Measurements from ENCODE around the gene NDE1.
"Not testable (repeated sequence)": the region's sequence is repeated elsewhere in the genome, so short reads cannot be mapped to it uniquely, and the experiment has no call there.

NDE1 gene

DNA sequence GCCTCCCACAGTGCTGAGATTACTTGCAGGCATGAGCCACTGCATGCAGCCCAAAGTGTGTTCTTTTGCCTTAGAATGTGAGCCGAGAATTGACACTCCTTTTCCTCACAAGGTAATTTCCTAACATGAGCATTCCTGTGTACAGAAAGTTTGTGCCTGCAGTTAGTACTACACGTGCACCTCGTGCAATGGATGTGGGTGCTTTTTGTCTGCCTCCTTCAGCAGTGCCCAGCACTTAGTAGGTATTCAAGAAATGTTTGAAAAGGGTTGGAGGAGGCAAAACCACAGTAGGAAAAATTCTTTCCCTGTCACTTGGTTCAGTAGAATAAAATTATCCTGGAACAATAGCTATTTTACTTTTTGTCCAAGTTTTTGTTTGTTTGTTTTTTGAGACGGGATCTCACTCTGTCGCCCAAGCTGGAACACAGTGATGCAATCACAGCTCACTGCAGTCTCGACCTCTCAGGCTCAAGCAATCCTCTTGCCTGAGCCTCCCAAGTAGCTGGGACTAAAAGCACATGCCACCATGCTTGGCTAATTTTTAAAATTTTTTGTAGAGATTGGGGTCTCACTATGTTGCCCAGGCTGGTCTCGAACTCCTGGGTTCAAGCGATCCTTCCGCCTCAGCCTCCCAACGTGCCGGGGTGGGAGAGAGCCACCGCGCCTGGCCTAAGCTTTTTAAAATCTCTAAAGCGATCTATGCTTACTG, 2.4 kb downstream of the NDE1 start:
- no peak for DNase-seq (ENCODE audit: low read depth)

DNA sequence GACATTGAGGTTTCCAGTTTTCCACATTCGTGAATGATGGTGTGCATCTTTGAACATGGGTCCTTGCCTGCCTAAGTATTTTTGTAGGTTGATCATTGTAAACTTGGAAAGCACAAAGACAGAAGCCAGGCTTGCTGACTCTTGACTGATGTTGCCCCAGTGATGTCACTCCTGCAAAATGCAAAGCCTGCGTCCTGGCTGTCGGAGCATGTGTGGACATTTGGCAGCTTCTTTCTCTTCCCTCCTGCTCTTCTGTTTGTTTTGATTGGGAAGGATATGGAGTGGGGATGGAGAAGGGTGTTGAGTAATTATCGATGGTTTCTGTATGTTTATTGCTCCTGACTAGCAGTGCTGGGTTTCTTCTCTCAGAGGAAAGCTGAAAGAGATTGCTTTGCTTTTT, 3.2 kb downstream of the NDE1 start:
- DNase-seq (ENCODE audit: low read depth): no peak

DNA sequence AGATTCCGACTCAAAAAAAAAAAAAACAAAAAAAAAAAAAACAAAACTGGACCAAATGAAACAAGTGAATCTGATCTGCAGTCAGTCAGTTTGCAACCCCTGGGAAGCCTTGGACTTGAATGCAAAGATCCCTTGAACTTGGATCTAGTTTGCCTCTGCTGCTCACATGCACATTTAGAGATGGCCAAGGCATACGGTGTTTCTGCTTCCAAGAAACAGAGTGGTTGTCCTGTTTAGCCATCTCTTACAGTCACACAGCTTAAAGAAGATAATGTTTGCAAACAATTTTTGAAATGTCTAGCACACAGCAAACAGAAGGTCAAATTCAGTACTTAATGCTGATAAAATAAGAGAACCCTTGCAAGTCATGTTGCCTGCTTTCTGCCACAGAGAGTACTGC, 4.5 kb downstream of the NDE1 start:
- no peak for DNase-seq (ENCODE audit: low read depth)

GRCh38 chr16:15655561-15655960, 5.5 kb downstream of the NDE1 start:
- DNase-seq (ENCODE audit: low read depth): not testable (repeated sequence)

DNA sequence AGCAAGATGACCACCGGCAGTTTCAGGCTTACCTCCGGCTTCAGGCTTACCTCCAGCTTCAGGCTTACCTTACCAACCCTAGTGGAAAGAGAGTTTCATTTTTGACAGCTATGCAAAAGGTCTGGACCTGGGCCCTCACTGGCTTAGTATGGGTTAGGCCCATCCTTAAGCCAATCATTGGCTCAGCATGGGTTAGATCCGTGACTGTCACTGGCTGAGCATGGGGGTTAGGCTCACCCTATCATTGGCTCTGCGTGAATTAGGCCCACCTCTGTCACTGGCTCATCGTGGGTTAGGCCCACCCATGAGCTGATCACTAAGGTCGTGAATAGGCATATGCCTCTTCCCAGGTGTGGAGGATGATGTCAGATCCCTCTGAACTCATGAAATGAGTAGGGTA, 8.1 kb downstream of the NDE1 start:
- no peak for DNase-seq (ENCODE audit: low read depth)

DNA sequence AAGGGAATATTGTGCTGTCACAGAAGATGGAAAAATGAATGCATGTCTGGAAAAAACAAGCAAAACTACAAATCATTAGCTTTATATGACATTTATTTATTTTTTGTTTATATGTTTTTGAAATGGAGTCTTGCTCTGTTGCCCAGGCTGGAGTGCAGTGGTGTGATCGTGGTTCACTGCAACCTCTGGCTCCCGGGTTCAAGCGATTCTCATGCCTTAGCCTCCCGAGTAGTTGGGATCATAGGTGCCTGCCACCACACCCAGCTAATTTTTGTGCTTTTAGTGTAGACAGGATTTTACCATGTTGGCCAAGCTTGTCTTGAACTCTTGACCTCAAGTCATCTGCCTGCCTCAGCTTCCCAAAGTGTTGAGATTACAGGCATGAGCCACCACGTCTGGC, 8.5 kb downstream of the NDE1 start:
- DNase-seq (ENCODE audit: low read depth): no peak

DNA sequence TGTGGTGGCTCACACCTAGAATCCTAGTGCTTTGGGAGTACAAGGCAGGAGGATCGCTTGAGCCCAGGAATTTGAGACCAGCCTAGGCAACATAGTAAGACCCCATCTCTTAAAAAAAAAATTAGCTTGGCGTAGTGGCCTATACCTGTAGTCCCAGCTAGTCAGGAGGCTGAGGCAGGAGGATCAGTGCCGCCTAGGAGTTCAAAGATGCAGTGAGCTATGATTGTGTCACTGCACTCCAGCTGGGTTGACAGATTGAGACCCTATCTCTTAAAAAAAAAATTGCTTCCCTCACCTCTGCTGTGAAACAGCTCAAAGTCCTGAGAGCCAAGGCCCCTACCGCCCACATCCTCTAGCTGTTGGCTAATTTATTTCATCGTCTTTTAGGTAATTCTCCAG, 10.2 kb downstream of the NDE1 start:
- no peak for DNase-seq (ENCODE audit: low read depth)

DNA sequence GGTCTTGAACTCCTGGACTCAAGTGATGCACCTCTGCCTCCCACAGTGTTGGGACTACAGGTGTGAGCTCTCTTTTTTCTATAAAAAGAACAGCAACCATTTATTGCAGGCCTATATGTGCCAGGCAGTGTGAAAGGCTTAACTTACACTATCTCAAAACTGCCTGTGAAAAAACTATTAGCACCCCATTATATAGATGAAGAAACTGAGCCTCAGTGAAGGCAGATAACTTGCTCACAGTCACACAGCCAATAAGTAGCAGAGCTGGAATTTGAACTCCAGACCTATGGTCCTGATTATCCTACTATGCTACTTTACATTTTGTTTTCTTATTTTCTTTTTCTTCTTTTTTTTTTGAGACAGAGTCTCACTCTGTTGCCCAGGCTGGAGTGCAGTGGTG, 15.1 kb downstream of the NDE1 start:
- no peak for DNase-seq (ENCODE audit: low read depth)

DNA sequence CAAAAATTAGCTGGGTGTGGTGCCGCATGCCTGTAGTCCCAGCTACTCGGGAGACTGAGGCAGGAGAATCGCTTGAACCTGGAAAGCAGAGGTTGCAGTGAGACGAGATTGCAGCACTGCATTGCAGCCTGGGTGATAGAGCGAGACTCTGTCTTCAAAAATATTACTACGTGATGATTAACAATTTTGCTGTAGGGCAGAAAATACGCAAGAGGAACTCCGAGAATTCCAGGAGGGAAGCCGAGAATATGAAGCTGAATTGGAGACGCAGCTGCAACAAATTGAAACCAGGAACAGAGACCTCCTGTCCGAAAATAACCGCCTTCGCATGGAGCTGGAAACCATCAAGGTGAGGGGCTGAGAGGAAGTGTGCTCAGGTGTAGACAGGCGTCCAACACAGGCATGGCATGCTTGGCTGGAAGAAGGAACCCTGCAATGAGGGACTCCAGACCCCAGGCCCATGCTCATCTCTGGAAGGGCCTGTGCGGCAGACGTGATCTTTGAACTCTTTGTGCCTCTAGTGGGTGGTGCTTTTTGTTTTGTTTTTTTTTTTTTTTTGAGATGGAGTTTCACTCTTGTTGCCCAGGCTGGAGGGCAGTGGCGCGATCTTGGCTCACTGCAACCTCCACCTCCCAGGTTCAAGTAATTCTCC, 17.2 kb downstream of the NDE1 start:
- no peak for DNase-seq (ENCODE audit: low read depth)

GRCh38 chr16:15671530-15672117, 21.6 kb downstream of the NDE1 start:
- DNase-seq (ENCODE audit: low read depth): no peak

DNA sequence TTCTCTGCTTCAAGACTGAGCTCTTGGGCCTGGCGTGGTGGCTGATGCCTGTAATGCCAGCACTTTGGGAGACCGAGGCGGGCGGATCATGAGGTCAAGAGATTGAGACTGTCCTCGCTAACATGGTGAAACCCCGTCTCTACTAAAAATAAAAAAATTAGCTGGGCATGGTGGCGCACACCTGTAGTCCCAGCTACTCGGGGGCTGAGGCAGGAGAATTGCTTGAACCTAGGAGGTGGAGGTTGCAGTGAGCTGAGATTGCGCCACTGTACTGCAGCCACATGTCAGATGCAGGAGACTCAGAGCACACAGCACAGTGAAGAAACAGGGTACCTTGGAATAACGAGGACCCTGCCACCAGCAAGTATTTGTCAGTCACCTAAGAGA, 22.1 kb downstream of the NDE1 start:
- not testable (repeated sequence) for DNase-seq (ENCODE audit: low read depth)

DNA sequence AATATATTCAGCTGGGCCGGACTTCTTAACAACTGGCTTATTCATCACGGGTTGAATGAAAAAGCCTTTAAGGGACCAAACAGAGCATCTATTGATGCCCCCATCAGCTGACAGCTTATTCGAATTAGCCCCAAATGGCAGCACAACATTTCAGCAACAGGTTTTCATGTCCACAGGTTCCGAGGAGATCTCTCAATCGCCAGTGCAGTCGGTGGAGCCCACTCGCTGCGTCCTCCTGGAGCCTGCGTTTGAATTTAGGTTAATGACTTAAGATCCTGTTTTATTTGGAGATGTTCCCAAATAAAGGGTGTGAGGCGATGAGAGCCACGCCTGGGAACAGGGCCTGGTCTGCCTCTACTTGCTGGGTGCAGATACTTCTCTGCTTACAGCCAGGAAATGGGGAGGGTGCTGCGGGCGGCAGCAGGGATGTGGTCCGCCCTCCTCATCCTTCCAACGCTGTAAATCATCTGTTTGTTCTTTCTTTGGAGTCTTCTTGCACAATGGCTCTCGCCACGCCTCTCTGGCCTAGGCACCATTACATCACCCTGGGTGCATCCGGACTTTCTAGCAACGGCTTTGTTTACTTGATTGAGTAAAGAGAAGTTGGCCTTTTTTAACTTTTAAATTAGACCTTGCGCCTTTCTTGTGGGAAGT, 22.6 kb downstream of the NDE1 start:
- DNase-seq (ENCODE audit: low read depth): peak; percentile 34

GRCh38 chr16:15674571-15674970, 24.5 kb downstream of the NDE1 start:
- DNase-seq (ENCODE audit: low read depth): no peak

- DNase-seq (ENCODE audit: low read depth): no peak
These were observed 26.5 kb downstream of the NDE1 start for GRCh38 chr16:15676506-15676905.

DNA sequence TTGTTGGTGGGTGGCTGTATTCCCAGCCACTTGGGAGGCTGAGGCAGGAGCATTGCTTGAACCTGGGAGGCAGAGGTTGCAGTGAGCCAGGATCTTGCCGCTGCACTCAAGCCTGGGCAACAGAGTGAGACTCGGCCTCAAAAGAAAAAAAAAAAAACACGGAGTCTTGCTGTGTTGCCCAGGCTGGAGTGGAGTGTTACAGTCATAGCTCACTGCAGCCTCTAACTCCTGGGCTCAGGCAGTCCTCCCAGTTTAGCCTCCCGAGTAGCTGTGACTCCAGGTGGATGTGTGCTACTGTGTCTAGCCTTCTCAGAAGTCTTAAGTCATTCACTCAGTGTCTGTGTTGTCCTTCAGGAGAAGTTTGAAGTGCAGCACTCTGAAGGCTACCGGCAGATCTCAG, 27.4 kb downstream of the NDE1 start:
- DNase-seq (ENCODE audit: low read depth): no peak

DNA sequence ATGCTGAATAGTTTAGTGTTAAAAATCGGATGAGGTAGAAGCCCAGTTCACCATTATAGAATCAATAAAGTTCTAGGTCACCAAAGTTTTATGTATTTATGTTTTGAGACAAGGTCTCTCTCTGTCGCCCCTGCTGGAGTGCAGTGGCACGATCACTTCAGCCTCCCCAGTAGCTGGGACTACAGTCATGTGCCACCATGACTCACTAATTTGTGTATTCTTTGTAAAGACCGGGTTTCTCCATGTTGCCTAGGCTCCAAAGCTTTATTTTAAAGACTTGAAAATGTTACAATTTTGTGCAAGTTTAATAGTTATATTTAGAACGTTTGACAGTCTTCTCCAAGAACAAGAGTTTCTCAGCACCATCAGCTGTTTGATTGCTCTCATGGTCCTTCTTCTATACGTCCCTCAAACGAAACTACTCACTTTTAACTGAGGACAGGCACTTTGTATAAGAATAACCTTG, 32.1 kb downstream of the NDE1 start:
- DNase-seq (ENCODE audit: low read depth): no peak

DNA sequence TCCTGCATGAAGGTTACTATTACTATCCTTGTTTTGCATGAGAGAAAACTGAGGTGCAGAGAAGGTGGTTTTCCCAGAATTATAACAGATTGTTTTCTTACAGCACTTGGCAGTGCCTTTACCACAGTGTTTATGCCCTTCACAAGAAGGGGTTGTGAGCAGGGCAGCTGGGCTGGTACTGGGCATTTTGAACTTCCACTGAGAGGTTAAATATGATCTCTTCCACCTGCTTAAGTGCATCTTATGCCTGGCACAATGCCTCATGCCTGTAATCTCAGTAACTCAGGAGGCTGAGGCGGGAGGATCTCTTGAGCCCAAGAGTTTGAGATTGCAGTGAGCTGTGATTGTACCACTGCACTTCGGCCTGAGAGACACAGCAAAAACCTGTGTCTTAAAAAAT, 36.2 kb downstream of the NDE1 start:
- no peak for DNase-seq (ENCODE audit: low read depth)

DNA sequence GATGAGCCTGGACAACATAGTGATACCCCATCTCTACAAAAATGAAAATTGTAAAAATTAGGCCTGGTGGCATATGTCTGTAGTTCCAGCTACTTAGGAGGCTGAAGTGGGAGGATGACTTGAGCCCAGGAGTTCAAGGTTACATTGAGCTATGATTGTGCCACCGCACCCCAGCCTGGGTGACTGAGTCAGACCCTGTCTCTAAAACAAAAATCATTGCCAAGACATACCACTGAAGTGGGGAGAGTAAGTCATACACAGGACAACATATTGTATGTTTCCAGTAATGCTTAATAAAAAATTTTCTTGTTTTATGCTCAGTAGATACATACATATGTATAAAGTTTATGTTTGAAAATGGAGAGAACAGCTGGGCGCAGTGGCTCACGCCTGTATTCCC, 39.2 kb downstream of the NDE1 start:
- DNase-seq (ENCODE audit: low read depth): no peak

DNA sequence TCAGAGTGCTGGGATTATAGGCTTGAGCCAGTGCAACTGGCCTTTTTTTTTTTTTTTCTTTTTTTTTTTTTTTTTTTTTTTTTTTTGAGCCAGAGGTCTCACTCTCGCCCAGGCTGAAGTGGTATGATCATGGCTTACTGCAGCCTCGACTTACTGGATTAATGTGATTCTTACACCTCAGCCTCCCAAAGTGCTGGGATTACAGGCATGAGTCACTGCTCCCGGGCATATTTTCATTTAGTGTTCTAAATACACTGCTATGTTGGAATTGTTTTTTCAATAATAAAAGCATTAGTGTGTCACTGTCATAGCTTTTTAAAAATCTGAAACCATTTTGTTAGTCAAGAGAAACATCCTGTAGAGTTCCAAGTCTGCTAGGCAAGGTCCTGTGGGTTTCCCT, 40.3 kb downstream of the NDE1 start:
- no peak for DNase-seq (ENCODE audit: low read depth)

GRCh38 chr16:15691046-15691445, 41.0 kb downstream of the NDE1 start:
- DNase-seq (ENCODE audit: low read depth): no peak

DNA sequence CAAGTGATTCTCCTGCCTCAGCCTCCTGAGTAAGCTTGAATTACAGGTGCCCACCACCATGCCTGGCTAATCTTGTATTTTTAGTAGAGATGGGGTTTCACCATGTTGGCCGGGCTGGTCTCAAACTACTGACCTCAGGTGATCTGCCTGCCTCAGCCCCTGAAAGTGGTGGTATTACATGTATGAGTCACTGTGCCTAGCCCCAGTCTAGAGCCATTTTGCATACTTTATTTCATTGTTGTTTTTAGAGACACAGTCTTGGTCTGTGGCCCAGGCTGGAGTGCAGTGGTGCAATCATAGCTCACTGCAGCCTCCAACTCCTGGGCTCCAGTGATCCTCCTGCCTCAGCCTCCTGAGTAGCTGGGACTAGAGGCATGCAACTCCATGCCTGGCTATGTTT, 42.5 kb downstream of the NDE1 start:
- DNase-seq (ENCODE audit: low read depth): not testable (repeated sequence)

- no peak for DNase-seq (ENCODE audit: low read depth)
These were observed 44.5 kb downstream of the NDE1 start for GRCh38 chr16:15694499-15694898.

- no peak for DNase-seq (ENCODE audit: low read depth)
These were observed 49.8 kb downstream of the NDE1 start for GRCh38 chr16:15699819-15700218.
